Heart left ventricle (tissue), 16 donors: ENCODE measurements around the gene SP4. TPM values are rescaled to one million over a fixed set of nuclear protein-coding genes. Genes with fewer than 3 reads are reported as not detected.

Experiments
- ATAC-seq, 4 donors: fragments of 200-7000 bp; cut with Tn5 transposase; one replicate each; pipeline ENCODE4 v1.9.1; 2020 to 2022; ENCODE audit warnings: moderate library complexity in 4 of 4, mild to moderate bottlenecking in 3 of 4, moderate number of reproducible peaks in 1 of 4
- DNase-seq, 5 donors: peaks; one replicate each; pipeline ENCODE4 v3.0.0-alpha.2; 2020
- H3K27ac ChIP-seq, 12 donors: fragments of 200-600 bp; sonication (generic) in 4 of 12; one replicate each; pipeline versions ENCODE4 v1.5.0 to v1.8.0; 2016 to 2022; ENCODE audit warnings: mild to moderate bottlenecking in 2 of 12
- H3K27me3 ChIP-seq, 9 donors: fragments of 200-600 bp; sonication (generic) in 2 of 9; one replicate each; pipeline versions ENCODE4 v1.5.1 to v1.8.0; 2016 to 2022; ENCODE audit warnings: mild to moderate bottlenecking in 3 of 9
- H3K36me3 ChIP-seq, 9 donors: fragments of 200-600 bp; sonication (generic) in 2 of 9; one replicate each; pipeline versions ENCODE4 v1.5.0 to v1.8.0; 2018 to 2022; ENCODE audit warnings: mild to moderate bottlenecking in 2 of 9
- H3K4me1 ChIP-seq, 12 donors: fragments of 200-600 bp; sonication (generic) in 4 of 12; one replicate each; pipeline versions ENCODE4 v1.5.0 to v1.8.0; 2016 to 2022; ENCODE audit warnings: mild to moderate bottlenecking in 3 of 12
- H3K4me3 ChIP-seq, 12 donors: fragments of 200-600 bp; sonication (generic) in 4 of 12; one replicate each; pipeline versions ENCODE4 v1.5.0 to v1.8.0; 2017 to 2022; ENCODE audit warnings: mild to moderate bottlenecking in 9 of 12, moderate library complexity in 4 of 12
- H3K9me3 ChIP-seq, 12 donors: fragments of 200-600 bp; sonication (generic) in 4 of 12; one replicate each; pipeline versions ENCODE4 v1.5.0 to v1.8.0; 2016 to 2022; ENCODE audit warnings: mild to moderate bottlenecking in 1 of 12
- CTCF ChIP-seq, 12 donors: fragments of 200-600 bp; sonication (generic) in 4 of 12; IDR thresholded peaks; one replicate each; pipeline versions ENCODE4 v1.5.0 to v1.8.0; 2018 to 2022; ENCODE audit warnings: antibody characterized with exemption in 12 of 12, mild to moderate bottlenecking in 5 of 12
- POLR2A ChIP-seq, 2 donors: fragments of 450-650 bp; IDR thresholded peaks; one replicate each; pipeline ENCODE4 v1.6.1; 2017; ENCODE audit warnings: antibody characterized with exemption in 2 of 2, mild to moderate bottlenecking in 2 of 2, moderate library complexity in 2 of 2
- WGBS, 4 donors: extraction: QIAGEN DNeasy Blood & Tissue Kit in 2 of 4; methylation state at CpG; one replicate each; pipeline versions ENCODE4 v1.1.5 to v1.1.7; 2013 to 2018; 5-methylcytosine and 5-hydroxymethylcytosine counted together
- intact Hi-C, 10 donors: fragments of 100-400 bp; cut with DNase I; formaldehyde crosslinking; loops; one replicate each; pipeline versions ENCODE4 v1.11.1 to v1.14.2; 2022
- long read RNA-seq, 3 donors: library from polyadenylated mRNA; unstranded; transcript quantifications; one replicate each; pipeline ENCODE4 v2.0.0, GENCODE V29; 2020 to 2021
- polyA plus RNA-seq, 2 donors: library from polyadenylated mRNA; stranded (reverse); fragments of 200-250 nt; gene quantifications; one replicate each; pipeline ENCODE4 v1.2.3, GENCODE V29; 2013
- total RNA-seq, 9 donors: library from RNA; depleted of rRNA in 2 of 9; stranded (reverse); fragments of >200 nt in 2 of 9; fragmentation: NEBNext Ultra II Directional in 3 of 9; extraction: Animal tissue kit (Norgen Biotek cat#: 25700) in 3 of 9; gene quantifications; one replicate each; pipeline versions ENCODE4 v1.1.0 to v1.2.4, GENCODE V29; 2016 to 2023
- donor health status: ischemic (EF 13 %, LVEDD 7.1; RV severe dilation, severe dysfunction).
- donor health status: healthy with polysubstance abuse.
- donor health status: DM: no; HTN: yes; CAD: no.
- donor health status: DM: no; HTN: no; CAD: no.
- donor health status: ischemic (EF 25% LVEDD 6.9; RV normal size, moderate dysfunction).
- donor health status: ischemic (EF 25% LVEDD 5.7; RV mildly dilated, moderate dysfunction).
- donor health status: healthy.
- donor health status: DM: yes; HTN: yes; CAD: no.
- donor health status: ischemic (EF 35%, LVEDD 5.7; RV mildly dilated, moderate dysfunction).
- donor health status: nonischemic (EF 11% LVEDD 7.7; RV severe dilation, severe dysfunction).
- donor health status: DM: yes; HTN: yes; CAD: no.
- donor health status: PGD.
- donor health status: ischemic (EF 29% LVEDD 5.4; RV normal size, mild dysfunction).
- donor health status: nonischemic (EF 23%, LVEDD 6.1; RV moderate dilation, normal function).

SP4 gene
- total RNA-seq = 1 to 10 TPM; 5.4 to 8.9 (median 5.9) TPM
- polyA plus RNA-seq = 1 to 10 TPM; 1.5 to 3.1 TPM
- long read RNA-seq, donor 1, full-length matches to known transcripts = 3 of 6 reads
- long read RNA-seq, donor 1, partial matches to known transcripts = 3 of 6 reads
- long read RNA-seq, donor 1, other reads (novel, unspliced or antisense) = 0 of 6 reads
- long read RNA-seq, donor 2, full-length matches to known transcripts = 4 of 6 reads
- long read RNA-seq, donor 2, partial matches to known transcripts = 1 of 6 reads
- long read RNA-seq, donor 2, other reads (novel, unspliced or antisense) = 1 of 6 reads
- long read RNA-seq, donor 3, full-length matches to known transcripts = 3 of 8 reads
- long read RNA-seq, donor 3, partial matches to known transcripts = 5 of 8 reads
- long read RNA-seq, donor 3, other reads (novel, unspliced or antisense) = 0 of 8 reads

- H3K27me3 ChIP-seq = no peaks in the 10 kb centered on the region
- intact Hi-C loops = loop anchor here in 3 of 10 donors (5.0 to 10.0 kb wide), 3 partner anchors 653 to 657 kb away; no protein-coding TSS in a partner anchor
- peak in 1 of 2 donors; percentile 15 for TF ChIP-seq POLR2A (IDR thresholded peaks at IDR 0.05)
- TF ChIP-seq CTCF (IDR thresholded peaks at IDR 0.05) = peak in 1 of 12 donors; percentile 43
- peak within 1 kb of the TSS; percentile 42 to 98 (median 88) for H3K4me3 ChIP-seq
- WGBS, 4 donors = 1% methylated on average over 15 to 63 of the region's 63 CpGs
- DNase-seq (peak; percentile 96 to 98 (median 97)), ATAC-seq (peak; percentile 84 to 91 (median 90))
- peak within 1 kb of the TSS; percentile 60 to 99 (median 94) for H3K27ac ChIP-seq
- H3K9me3 ChIP-seq = no peaks in the 10 kb centered on the region
- peaks cover 0 to 7% (median 0%) of the 10 kb centered on the region in 9 donors for H3K36me3 ChIP-seq
- H3K4me1 ChIP-seq = peaks cover 0 to 52% (median 36%) of the 10 kb centered on the region in 12 donors
Observed at GRCh38 chr7:21427871-21428658, at the start of gene SP4. TSS of gene SP4 (plus strand) at chr7:21428083. CDS start at chr7:21428252, 169 bp downstream.

GRCh38 chr7:21383227-21384220 lies 44.4 kb upstream of the SP4 start:
- intact Hi-C loops = no loop called here
- TF ChIP-seq CTCF (IDR thresholded peaks at IDR 0.05) (no peak), POLR2A (IDR thresholded peaks at IDR 0.05) (no peak)
- H3K4me1 ChIP-seq = no peaks in the 10 kb centered on the region

GRCh38 chr7:21393937-21394336 lies 33.9 kb upstream of the SP4 start:
- ATAC-seq (no peak), DNase-seq (no peak)
- Histone ChIP-seq H3K27ac (no peak overlapping the region), H3K27me3 (peaks cover 0 to 3% (median 0%) of the 10 kb centered on the region in 9 donors), H3K4me1 (no peaks in the 10 kb centered on the region), H3K36me3 (no peaks in the 10 kb centered on the region), H3K9me3 (no peaks in the 10 kb centered on the region), H3K4me3 (no peak overlapping the region)
- intact Hi-C loops = no loop called here
- WGBS, 4 donors = 38 to 44% (median 43%) methylated on average over 2 of the region's 2 CpGs
- no peak for TF ChIP-seq CTCF (IDR thresholded peaks at IDR 0.05)
- TF ChIP-seq POLR2A (IDR thresholded peaks at IDR 0.05) = no peak

More at GRCh38 chr7:21383227-21384220, 44.4 kb upstream of the SP4 start:
- no peak overlapping the region for H3K4me3 ChIP-seq
- WGBS, 4 donors = 51 to 55% (median 53%) methylated on average over 2 of the region's 2 CpGs
- DNase-seq = no peak
- no peaks in the 10 kb centered on the region for H3K27me3 ChIP-seq
- no peak for ATAC-seq
- H3K27ac ChIP-seq = peak overlapping the region in 1 of 12 donors; percentile 12
- no peaks in the 10 kb centered on the region for H3K9me3 ChIP-seq
- no peaks in the 10 kb centered on the region for H3K36me3 ChIP-seq
